Epithelial cell of proximal tubule (primary cell): Measurements from ENCODE around the gene SKAP2. TPM values are rescaled to one million over a fixed set of nuclear protein-coding genes. Genes with fewer than 3 reads are reported as not detected.

Experiments used
- DNase-seq: peaks from one replicate; pipeline ENCODE4 v3.0.0-alpha.2; 2011; ENCODE audit warnings: low read depth
- H3K4me3 ChIP-seq: 2 replicates; pipeline ENCODE4 v1.5.1; 2011; ENCODE audit warnings: low read depth, mild to moderate bottlenecking, low read length
- total RNA-seq: library from RNA; depleted of rRNA; stranded (reverse); fragments of >200 nt; gene quantifications from 2 replicates; pipeline ENCODE4 v1.2.3, GENCODE V29; 2015
- TF ChIP-seq, protein P1 (sequence below): conservative IDR thresholded peaks from 2 replicates; pipeline ENCODE4 v1.5.1; 2012; ENCODE audit warnings: low read depth, mild to moderate bottlenecking, low read length

The SKAP2 gene
- total RNA-seq, 1 donor from 2014 or later = 31.5 TPM

- DNase-seq = no peak
- no peak overlapping the region for H3K4me3 ChIP-seq
- TF ChIP-seq, protein P1, sequence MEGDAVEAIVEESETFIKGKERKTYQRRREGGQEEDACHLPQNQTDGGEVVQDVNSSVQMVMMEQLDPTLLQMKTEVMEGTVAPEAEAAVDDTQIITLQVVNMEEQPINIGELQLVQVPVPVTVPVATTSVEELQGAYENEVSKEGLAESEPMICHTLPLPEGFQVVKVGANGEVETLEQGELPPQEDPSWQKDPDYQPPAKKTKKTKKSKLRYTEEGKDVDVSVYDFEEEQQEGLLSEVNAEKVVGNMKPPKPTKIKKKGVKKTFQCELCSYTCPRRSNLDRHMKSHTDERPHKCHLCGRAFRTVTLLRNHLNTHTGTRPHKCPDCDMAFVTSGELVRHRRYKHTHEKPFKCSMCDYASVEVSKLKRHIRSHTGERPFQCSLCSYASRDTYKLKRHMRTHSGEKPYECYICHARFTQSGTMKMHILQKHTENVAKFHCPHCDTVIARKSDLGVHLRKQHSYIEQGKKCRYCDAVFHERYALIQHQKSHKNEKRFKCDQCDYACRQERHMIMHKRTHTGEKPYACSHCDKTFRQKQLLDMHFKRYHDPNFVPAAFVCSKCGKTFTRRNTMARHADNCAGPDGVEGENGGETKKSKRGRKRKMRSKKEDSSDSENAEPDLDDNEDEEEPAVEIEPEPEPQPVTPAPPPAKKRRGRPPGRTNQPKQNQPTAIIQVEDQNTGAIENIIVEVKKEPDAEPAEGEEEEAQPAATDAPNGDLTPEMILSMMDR = no peak
Measured at GRCh38 chr7:26779978-26780595, 84.3 kb downstream of the SKAP2 start.

DNA sequence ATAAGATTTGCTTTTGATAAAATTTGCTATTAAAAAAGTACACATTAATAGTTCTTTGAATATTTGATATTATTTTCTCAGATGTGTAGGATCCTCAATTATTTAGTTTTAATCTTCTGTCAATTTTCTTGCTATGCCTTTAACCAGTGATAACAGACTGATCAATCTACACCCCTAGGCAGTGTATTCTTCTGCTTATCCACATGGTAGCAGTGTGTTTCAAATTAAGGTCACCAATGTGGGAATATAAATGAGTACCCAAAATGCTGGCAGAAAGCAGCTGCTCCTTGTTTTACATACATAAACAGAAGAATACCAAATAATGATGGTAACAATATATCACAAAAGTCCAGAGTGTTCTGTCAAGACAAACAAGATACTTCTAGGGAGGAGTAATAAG is 87.0 kb downstream of the SKAP2 start:
- DNase-seq = no peak
- no peak overlapping the region for H3K4me3 ChIP-seq
- TF ChIP-seq, protein P1 = no peak

DNA sequence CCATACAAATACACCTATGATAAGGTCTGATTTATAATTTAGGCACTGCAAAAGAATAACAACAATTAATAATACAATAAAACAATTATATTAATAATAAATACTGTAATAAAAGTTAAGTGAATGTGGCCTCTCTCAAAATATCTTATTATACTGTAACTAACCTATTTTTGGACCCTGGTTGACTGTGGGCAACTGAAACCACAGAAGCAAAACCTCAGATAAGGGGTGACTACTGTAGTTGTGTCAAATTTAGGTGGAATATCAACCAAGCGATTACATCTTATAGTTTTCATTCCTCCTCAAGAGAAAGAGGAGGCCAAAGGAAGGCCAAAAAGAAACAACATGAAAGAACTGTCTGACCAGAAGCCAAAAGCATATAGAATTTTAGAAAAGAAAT is 103.9 kb downstream of the SKAP2 start:
- DNase-seq = no peak
- H3K4me3 ChIP-seq = no peak overlapping the region
- TF ChIP-seq, protein P1 = no peak

DNA sequence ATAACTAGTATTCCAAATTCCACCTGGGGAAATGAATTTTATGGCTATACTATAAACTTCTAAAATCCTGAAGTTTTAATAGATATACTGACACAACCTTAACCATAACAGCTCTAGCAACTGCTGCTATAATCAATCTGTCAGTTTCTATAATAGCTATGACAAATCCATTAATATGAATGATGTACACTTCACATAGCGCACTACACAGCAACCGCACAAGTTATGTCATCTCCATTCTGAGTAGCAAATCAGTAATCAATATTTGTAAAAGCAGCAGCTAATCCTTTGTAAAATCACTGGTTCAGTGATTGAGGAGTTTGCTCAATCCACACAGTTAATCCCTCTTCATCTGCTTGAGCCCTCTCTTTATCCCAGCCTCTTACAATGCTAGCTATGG is 105.3 kb downstream of the SKAP2 start:
- no peak for DNase-seq
- H3K4me3 ChIP-seq = no peak overlapping the region
- TF ChIP-seq, protein P1 = no peak

DNA sequence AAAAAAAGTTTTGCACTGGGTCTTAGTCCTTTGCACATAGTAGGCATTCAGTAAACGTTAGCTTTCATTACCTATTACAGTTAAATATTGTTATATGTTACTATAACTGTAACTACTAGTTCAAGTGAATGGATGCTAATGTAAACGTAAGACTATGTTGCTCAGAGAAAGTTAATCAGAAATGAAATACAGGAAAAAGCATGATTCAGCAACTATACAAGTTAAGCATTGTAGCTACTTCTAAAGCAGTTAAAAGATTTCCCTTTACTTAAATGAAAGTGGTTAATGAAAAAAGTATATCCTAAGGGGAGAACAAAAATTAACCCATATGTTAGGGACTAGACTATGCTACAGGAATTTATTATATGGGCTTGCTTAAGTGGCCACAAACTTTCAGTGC is 121.2 kb downstream of the SKAP2 start:
- H3K4me3 ChIP-seq = no peak overlapping the region
- DNase-seq = peak; percentile 10
- TF ChIP-seq, protein P1 = no peak

DNA sequence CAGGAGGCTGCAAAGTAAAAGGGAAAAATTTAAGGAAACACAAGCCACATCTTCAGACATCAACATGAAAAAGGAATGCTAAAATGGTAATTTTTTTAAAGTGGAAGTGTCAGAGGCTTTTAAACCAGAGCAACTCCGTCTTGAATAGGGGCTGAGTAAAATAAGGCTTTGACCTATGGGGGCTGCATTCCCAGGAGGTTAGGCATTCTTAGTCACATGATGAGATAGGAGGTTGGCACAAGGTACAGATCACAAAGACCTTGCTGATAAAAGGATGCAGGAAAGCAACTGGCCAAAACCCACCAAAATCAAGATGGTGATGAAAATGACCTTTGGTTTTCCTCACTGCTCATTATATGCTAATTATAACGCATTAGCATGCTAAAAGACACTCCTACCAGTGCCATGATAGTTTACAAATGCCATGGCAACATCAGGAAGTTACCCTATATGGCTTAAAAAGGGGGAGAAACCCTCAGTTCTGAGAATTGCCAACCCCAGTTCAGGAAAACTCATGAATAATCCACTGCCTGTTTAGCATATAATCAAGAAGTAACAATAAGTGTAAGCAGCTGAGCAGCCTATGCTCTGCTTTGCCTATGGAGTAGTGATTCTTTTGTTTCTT is 128.3 kb downstream of the SKAP2 start:
- DNase-seq = no peak
- TF ChIP-seq, protein P1 = no peak
- no peak overlapping the region for H3K4me3 ChIP-seq
